Choroid plexus epithelial cell (primary cell): Measurements from ENCODE around the gene CTIF.

ENCODE experiments used
- DNase-seq: peaks from one replicate; pipeline ENCODE4 v3.0.0-alpha.2; 2010; ENCODE audit warnings: low read depth
- H3K4me3 ChIP-seq: 2 replicates; pipeline ENCODE4 v1.5.1; 2011; ENCODE audit warnings: low read depth, mild to moderate bottlenecking, control low read depth, low read length, moderate library complexity
- CTCF ChIP-seq: conservative IDR thresholded peaks from 2 replicates; pipeline ENCODE4 v1.5.1; 2011; ENCODE audit warnings: low read depth, mild to moderate bottlenecking, control low read depth, inconsistent platforms, low read length, moderate library complexity

The CTIF gene

GRCh38 chr18:48541026-48541746 lies 2.4 kb downstream of the CTIF start:
- peak overlapping the region; percentile 91 for H3K4me3 ChIP-seq
- peak; percentile 80 for DNase-seq
- no peak for TF ChIP-seq CTCF

GRCh38 chr18:48541747-48542400 lies 3.0 kb downstream of the CTIF start:
- H3K4me3 ChIP-seq = peak overlapping the region; percentile 91
- no peak for DNase-seq
- no peak for TF ChIP-seq CTCF

- DNase-seq = no peak
- no peak overlapping the region for H3K4me3 ChIP-seq
- TF ChIP-seq CTCF = no peak
Observed at GRCh38 chr18:48542513-48543181, 3.8 kb downstream of the CTIF start.

- DNase-seq = no peak
- H3K4me3 ChIP-seq = no peak overlapping the region
- no peak for TF ChIP-seq CTCF
Observed at GRCh38 chr18:48543228-48543627, 4.4 kb downstream of the CTIF start.

- no peak for DNase-seq
- TF ChIP-seq CTCF = no peak
- H3K4me3 ChIP-seq = no peak overlapping the region
Observed at GRCh38 chr18:48544116-48544515, 5.3 kb downstream of the CTIF start.

GRCh38 chr18:48544661-48545415 lies 6.0 kb downstream of the CTIF start:
- H3K4me3 ChIP-seq = no peak overlapping the region
- no peak for TF ChIP-seq CTCF
- DNase-seq = no peak
